Endometrium (tissue), 2 donors: Measurements from ENCODE around the gene MRTFB.
"Not testable (repeated sequence)": the region's sequence is repeated elsewhere in the genome, so short reads cannot be mapped to it uniquely, and the experiment has no call there.

Experiments
- FAIRE-seq: peaks from 2 replicates; lab custom pipeline; 2012; peaks lifted over from hg19 to GRCh38; lab: Jason Lieb, UNC
- donor health status: control.
- donor health status: control.

MRTFB gene

DNA sequence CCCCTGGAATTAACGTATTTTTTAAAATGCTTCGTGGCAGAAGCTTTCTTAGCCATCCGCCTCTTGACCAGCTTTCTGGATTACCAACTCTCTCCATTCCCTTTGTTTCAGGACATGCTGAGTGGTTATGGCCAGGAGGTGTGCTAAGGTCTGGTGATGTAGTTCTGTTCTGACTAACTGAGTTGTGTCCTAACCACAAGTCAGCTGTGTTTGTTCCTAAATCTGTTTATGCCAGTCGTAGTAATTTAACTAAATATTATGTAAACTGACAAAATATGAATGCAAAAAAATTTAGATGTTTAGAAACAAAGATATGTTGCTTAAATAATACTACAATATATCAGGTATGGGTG is 61.6 kb downstream of the MRTFB start:
- no peak for FAIRE-seq

GRCh38 chr16:14133907-14134306 is 62.8 kb downstream of the MRTFB start:
- FAIRE-seq, result no peak

DNA sequence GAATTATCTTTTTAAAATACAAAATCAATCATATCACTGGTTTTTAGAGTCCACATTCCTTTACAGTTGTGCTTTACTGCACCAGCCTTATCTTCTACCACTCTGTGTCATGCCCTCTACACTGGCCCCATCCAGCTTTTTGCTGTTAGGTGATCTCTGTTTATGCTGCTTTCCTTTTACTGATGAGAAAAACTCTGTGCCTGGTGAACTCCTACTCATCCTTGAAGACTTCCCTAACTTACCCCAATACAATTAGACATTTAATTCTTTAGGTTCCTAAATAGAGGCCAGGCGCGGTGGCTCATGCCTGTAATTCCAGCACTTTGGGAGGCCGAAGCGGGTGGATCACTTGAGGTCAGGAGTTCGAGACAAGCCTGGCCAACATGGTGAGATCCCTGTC is 64.6 kb downstream of the MRTFB start:
- no peak for FAIRE-seq

DNA sequence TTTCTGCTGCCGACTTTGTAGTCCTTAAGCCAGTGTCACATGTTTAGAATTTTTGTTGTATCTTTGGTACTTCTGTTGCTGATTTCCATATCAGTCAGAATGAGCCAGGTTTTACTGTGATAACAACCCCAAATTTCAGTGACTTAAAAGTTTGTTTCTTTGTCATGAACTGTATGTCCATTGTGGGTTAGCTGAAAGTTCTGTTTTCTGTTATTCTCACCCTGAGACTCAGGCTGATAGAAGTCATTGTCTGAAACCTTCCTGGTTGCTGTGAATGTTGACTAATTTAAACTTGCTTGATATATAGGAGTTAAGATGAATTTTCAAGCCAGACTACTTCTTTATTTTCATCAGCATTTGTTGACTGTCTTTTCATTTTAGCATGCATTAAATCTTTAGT is 68.8 kb downstream of the MRTFB start:
- no peak for FAIRE-seq

DNA sequence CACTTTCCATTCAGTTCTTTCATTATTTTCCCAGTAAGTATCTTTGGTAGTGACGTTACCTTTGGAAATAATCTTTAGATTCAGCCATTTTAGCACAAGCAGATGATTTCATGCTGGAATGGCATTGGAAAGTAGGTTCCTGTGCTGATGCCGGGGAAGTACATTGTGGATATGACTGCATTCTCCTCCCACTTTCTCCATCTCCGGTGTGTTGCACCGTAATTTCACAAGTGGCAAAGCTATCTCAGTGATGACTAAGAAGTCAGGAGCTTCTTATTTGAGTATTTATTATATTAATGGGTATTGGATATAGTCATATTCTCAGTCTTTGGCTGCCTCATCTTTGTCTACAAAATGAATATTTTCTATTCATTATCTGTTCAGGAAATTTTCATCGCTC is 69.8 kb downstream of the MRTFB start:
- FAIRE-seq, result no peak

- FAIRE-seq, result no peak
Measured at GRCh38 chr16:14146445-14146844, 75.3 kb downstream of the MRTFB start.

DNA sequence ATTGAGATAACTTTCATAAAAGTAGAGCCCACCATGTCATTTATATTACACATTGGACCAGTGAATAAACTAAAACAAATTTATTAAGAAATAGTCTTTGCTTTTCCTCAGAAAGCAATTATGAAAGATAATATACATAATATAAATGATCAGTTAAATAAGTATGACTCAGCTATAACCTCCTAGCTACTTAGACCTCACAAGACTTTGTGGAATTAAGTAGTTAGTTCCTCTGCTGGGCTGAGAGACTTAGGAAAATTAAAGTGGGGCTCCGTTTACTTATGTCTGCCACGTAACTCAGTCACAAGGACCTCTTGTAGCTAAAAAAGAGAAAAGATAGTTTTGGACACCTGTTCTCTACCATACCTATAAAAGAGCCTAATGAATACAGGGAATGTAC is 76.9 kb downstream of the MRTFB start:
- no peak for FAIRE-seq

DNA sequence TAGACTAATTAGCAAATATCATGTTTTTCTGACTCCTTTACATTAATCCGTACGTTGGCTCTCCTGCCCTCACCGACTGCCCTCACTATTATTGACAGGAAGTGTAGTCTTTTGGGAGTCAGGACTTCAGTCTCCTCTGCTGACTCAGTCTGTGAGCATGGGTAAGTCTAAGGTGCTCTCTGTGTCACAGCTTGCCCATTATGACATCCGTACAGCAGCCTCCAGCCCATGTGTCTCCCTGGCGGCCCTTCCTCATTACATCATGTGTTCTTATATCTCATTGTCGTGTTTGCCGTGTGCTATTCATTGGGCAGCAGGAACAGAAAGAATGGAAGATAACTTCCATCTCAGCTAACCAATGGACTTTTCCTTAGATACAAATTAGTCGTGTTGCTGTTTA is 77.5 kb downstream of the MRTFB start:
- no peak for FAIRE-seq

- FAIRE-seq, result no peak
Measured at GRCh38 chr16:14150796-14151195, 79.7 kb downstream of the MRTFB start.

- FAIRE-seq, result no peak
Measured at GRCh38 chr16:14151256-14152030, 80.3 kb downstream of the MRTFB start.

DNA sequence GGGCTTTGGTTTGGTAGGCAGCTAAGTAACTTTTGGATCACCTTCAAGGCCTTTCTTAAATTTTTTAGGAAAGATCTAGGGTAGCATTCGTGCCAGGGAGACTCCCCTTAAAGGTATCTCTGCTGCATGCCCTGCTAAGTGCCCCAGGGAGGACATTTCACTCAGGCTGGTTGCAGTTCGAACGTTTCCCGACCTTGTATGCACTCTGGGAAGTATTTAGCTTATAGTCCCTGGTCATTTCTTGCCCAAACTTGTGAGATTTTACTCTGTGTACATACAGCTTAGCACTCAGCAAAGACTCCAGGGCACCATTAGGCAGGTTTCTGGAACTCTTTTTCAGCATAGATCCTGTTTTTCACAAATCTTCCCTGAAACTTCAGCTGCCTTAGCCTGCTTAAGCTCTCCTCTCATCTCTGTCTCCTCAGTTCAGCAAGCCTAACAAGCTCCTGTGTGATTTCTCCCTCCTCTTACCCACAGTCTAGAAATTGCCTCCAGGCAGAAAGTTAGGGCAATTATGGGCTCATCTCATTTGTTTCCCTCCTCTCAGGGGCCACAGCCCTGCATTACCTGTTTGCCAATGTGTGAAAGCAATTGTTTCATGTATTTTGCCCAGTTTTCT is 84.6 kb downstream of the MRTFB start:
- no peak for FAIRE-seq

- FAIRE-seq, result no peak
Measured at GRCh38 chr16:14164916-14165662, 94.0 kb downstream of the MRTFB start.

GRCh38 chr16:14168146-14168545 is 97.0 kb downstream of the MRTFB start:
- no peak for FAIRE-seq

DNA sequence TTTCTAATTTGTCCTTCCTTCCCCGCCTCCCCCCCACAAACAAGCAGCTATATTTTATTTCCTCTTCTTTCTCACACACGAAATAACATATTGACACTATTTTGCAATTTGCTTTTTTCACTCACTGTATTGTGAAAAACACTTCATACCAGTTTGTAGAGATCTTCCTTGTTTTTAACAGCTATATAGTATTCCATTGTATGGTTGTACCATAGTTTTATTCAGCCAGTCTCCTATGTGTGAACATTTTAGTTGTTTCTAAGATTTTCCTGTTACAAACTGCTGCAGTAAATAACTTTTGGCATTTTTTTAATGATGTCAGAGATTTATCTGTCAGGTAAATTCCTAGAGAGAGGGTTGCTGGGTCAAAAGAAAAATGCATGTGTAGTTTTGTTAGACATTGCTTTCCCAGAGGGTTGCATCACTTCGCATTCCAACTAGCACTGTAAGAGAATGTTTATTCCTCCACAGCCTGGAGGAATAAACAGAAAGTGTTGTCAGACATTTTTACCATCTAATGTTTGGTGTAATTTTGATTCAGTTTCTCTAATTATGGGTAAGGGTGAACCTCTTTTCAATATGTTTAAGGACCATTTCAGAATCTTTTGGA is 101.2 kb downstream of the MRTFB start:
- FAIRE-seq, result no peak

GRCh38 chr16:14175086-14175485 is 104.0 kb downstream of the MRTFB start:
- no peak for FAIRE-seq

DNA sequence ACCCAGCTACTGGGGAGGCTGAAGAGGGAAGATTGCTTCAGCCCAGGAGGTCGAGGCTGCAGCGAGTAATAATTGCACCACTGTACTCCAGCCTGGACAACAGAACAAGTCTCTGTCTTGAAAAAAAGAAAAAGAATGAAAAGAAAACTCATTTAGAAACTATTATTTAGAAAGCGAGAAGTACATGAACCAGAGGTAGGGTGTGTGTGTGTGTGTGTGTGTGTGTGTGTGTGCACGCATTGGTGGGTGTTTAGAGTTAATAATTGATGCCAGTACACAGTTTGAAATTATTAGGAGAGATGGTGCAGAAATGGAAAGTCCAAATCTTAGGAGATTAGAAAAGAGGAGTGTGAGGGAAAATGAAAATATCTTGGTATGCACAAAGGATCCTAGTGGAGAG is 106.6 kb downstream of the MRTFB start:
- no peak for FAIRE-seq

DNA sequence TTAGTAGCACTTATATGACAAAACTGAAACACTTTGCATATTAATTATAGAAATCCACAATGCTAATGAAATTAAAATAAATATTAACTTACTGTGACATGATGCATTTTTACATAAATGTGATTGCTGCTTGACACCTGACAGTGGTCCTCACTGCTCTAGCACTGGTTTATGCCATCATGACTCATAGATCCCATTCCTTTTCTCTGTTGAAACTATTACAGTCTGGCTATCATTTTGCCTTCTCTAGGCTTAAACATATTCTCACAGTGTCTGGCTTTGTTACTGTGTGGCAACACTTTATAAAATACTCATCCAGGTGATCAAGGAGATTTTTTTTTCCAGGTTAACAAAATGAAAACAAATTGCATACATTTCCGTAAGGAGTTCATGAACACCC is 108.0 kb downstream of the MRTFB start:
- no peak for FAIRE-seq

GRCh38 chr16:14180481-14180944 is 109.4 kb downstream of the MRTFB start:
- no peak for FAIRE-seq

- no peak for FAIRE-seq
Measured at GRCh38 chr16:14181371-14182050, 110.4 kb downstream of the MRTFB start.

GRCh38 chr16:14182999-14183398 is 111.9 kb downstream of the MRTFB start:
- FAIRE-seq, result no peak

DNA sequence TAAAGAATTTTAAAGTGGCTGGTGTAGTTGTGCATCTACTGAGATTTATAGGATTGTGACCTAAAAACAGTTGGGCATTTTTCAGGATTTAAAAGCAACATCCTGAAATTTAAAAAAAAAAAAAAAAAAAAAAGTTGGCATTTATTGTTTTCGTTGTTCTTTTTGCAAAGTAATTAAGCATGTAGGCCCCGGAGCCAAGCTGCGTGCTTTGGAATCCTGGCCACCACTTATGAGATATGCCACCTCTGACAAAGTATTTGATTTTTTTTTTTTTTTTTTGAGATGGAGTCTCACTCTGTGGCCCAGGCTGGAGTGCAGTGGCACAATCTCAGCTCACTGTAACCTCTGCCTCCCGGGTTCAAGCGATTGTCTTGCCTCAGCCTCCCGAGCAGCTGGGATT is 112.8 kb downstream of the MRTFB start:
- FAIRE-seq, result not testable (repeated sequence)
